GM12878 (cell line): ENCODE results near the gene WFS1. TPM values are rescaled to one million over a fixed set of nuclear protein-coding genes. Genes with fewer than 3 reads are reported as not detected.

ENCODE experiments used
- ATAC-seq: fragments of 200-7000 bp; cut with Tn5 transposase; 3 replicates; pipeline ENCODE4 v1.9.1; 2020; ENCODE audit warnings: mild to moderate bottlenecking, moderate library complexity
- BruUV-seq: library from RNA; stranded (reverse); fragments of 400-500 nt; replicated peaks from 2 replicates; lab custom pipeline; 2021; lab: Mats Ljungman, UMichigan
- CTCF ChIA-PET: fragments of 300-600 bp; sonication (Branson Sonifier 250); formaldehyde crosslinking; extraction: SDS; loops from one replicate; lab custom pipeline; 2021; ENCODE audit warnings: inconsistent platforms; lab: Yijun Ruan, JAX
- POLR2A ChIA-PET: fragments of 350-600 bp; formaldehyde crosslinking; extraction: SDS; loops from one replicate; lab custom pipeline; 2021; ENCODE audit warnings: inconsistent platforms; lab: Charles Lee
- RAD21 ChIA-PET: fragments of 300-600 bp; sonication (Branson Sonifier 250); formaldehyde crosslinking; loops from one replicate; lab custom pipeline; 2023; ENCODE audit warnings: antibody characterized with exemption; ENCODE audit not compliant: unreplicated experiment; lab: Charles Lee
- SMC1A ChIA-PET: fragments of 300-600 bp; sonication (Branson Sonifier 250); formaldehyde crosslinking; loops from one replicate; lab custom pipeline; 2023; ENCODE audit not compliant: unreplicated experiment, uncharacterized antibody; lab: Charles Lee
- DNase-seq: peaks from one replicate; pipeline ENCODE4 v3.0.0-alpha.2; 2011; ENCODE audit warnings: low read depth, low spot score
- FAIRE-seq: peaks from 3 replicates; lab custom pipeline; 2011; peaks lifted over from hg19 to GRCh38; lab: Jason Lieb, UNC
- H2AFZ ChIP-seq: 2 replicates; pipeline ENCODE4 v1.6.0; 2011; ENCODE audit warnings: low read depth, low read length, control low read depth; ENCODE audit not compliant: control insufficient read depth
- H3K27ac ChIP-seq: 2 replicates; pipeline ENCODE4 v1.5.1; 2011; ENCODE audit warnings: control low read depth; ENCODE audit not compliant: control insufficient read depth, insufficient read depth
- H3K27me3 ChIP-seq, 2 experiments: replicated peaks in 1 of 2; 2 replicates each; pipeline versions ENCODE4 v1.6.0 to v1.6.1; 2011; ENCODE audit warnings: low read length in 1 of 2; ENCODE audit not compliant: control insufficient read depth in 2 of 2, insufficient read depth in 2 of 2
- H3K36me3 ChIP-seq, 2 experiments: 2 replicates each; pipeline ENCODE4 v1.5.1; 2011; ENCODE audit warnings: low read length in 1 of 2; ENCODE audit not compliant: control insufficient read depth in 2 of 2, insufficient read depth in 2 of 2
- H3K4me1 ChIP-seq: 2 replicates; pipeline ENCODE4 v1.6.1; 2011; ENCODE audit warnings: mild to moderate bottlenecking, low read length, moderate library complexity, mixed read lengths; ENCODE audit not compliant: control insufficient read depth, insufficient read depth
- H3K4me2 ChIP-seq: 2 replicates; pipeline ENCODE4 v1.6.0; 2011; ENCODE audit warnings: control low read depth; ENCODE audit not compliant: control insufficient read depth, insufficient read depth
- H3K4me3 ChIP-seq: fragments of 200-600 bp; sonication (generic); 2 replicates; pipeline ENCODE4 v1.5.1; 2016
- H3K79me2 ChIP-seq: 2 replicates; pipeline ENCODE4 v1.6.0; 2011; ENCODE audit warnings: low read length; ENCODE audit not compliant: control insufficient read depth, insufficient read depth
- H3K9ac ChIP-seq: 2 replicates; pipeline ENCODE4 v1.8.0; 2011; ENCODE audit warnings: low read length, control low read depth, mixed read lengths; ENCODE audit not compliant: control insufficient read depth, insufficient read depth
- H3K9me3 ChIP-seq: replicated peaks from 3 replicates; pipeline ENCODE4 v1.5.1; 2011; ENCODE audit warnings: mild to moderate bottlenecking, low read length; ENCODE audit not compliant: control insufficient read depth, insufficient read depth
- H4K20me1 ChIP-seq: 2 replicates; pipeline ENCODE4 v1.6.0; 2011; ENCODE audit not compliant: control insufficient read depth, insufficient read depth
- CHD1 ChIP-seq: IDR thresholded peaks from 2 replicates; pipeline ENCODE4 v1.6.1; 2012; ENCODE audit warnings: low read depth, low read length, improper control_type of control experiment
- MYB ChIP-seq: fragments of 150-350 bp; IDR thresholded peaks from 2 replicates; pipeline ENCODE4 v1.6.1; 2014; ENCODE audit warnings: mild to moderate bottlenecking, low read depth, low read length, borderline replicate concordance
- RELB ChIP-seq: fragments of 450-650 bp; IDR thresholded peaks from 2 replicates; pipeline ENCODE4 v1.6.1; 2017; ENCODE audit warnings: low read depth, mild to moderate bottlenecking, moderate library complexity
- SREBF2 ChIP-seq: IDR thresholded peaks from 2 replicates; pipeline ENCODE4 v1.6.1; 2012; ENCODE audit warnings: mild to moderate bottlenecking, low read length
- WRNIP1 ChIP-seq: IDR thresholded peaks from 2 replicates; pipeline ENCODE4 v1.6.1; 2011; ENCODE audit warnings: low read depth, low read length, improper control_type of control experiment, borderline replicate concordance
- ZBTB4 ChIP-seq: fragments of 450-650 bp; formaldehyde crosslinking; IDR thresholded peaks from 2 replicates; pipeline ENCODE4 v1.4.0; 2022; ENCODE audit warnings: mild to moderate bottlenecking, moderate library complexity
- WGBS: methylation state at CpG from one replicate; pipeline ENCODE4 v1.1.6; 2016; ENCODE audit warnings: low lambda C conversion rate; ENCODE audit not compliant: insufficient replicate concordance, insufficient coverage; ENCODE audit errors: missing lambda C conversion rate; 5-methylcytosine and 5-hydroxymethylcytosine counted together
- in situ Hi-C: fragments of 300-500 bp; cut with MboI; formaldehyde crosslinking; loops from 9 replicates; pipeline ENCODE4 v1.14.3; 2018; ENCODE audit warnings: mixed read lengths
- intact Hi-C: fragments of 100-400 bp; cut with micrococcal nuclease; formaldehyde crosslinking; loops from one replicate; pipeline ENCODE4 v1.14.2; 2022; ENCODE audit not compliant: unreplicated experiment
- polyA plus RNA-seq, 11 experiments: library from polyadenylated mRNA; depleted of rRNA in 4 of 11; unstranded in 6 of 11; stranded (reverse) in 5 of 11; fragments of >200 nt; fragmentation: Nextera tagmentation in 4 of 11; fragmentation: Illumina TruSeq in 1 of 11; extraction: Ambion mirVana in 4 of 11; extraction: Trizol in 1 of 11; gene quantifications; 1 replicate in 1 of 11; 2 replicates in 10 of 11; pipeline versions ENCODE4 v1.2.1 to v1.2.3, GENCODE V29; 2011 to 2016; ENCODE audit warnings: inconsistent platforms in 2 of 11, missing spikeins in 2 of 11, low read depth in 1 of 11
- total RNA-seq, 4 experiments: library from RNA; depleted of rRNA in 3 of 4; stranded (reverse); fragments of >200 nt in 3 of 4; fragmentation: Illumina TruSeq in 1 of 4; extraction: Trizol in 1 of 4; gene quantifications; 2 replicates each; pipeline versions ENCODE4 v1.2.1 to v1.2.3, GENCODE V29; 2013 to 2021
- TF ChIP-seq, protein P1 (sequence below): IDR thresholded peaks from 2 replicates; pipeline ENCODE4 v1.6.1; 2012; ENCODE audit warnings: mild to moderate bottlenecking, low read depth, low read length

WFS1 gene
- total and polyA plus RNA-seq, 10 of the 15 experiments (the other 5 are each of a cell fraction or from before 2014, with no cell fraction given), result 0.31 to 4.7 (median 2.0) TPM

GRCh38 chr4:6350646-6351045 lies 81.0 kb downstream of the WFS1 start (continued):
- TF ChIP-seq, protein P1, sequence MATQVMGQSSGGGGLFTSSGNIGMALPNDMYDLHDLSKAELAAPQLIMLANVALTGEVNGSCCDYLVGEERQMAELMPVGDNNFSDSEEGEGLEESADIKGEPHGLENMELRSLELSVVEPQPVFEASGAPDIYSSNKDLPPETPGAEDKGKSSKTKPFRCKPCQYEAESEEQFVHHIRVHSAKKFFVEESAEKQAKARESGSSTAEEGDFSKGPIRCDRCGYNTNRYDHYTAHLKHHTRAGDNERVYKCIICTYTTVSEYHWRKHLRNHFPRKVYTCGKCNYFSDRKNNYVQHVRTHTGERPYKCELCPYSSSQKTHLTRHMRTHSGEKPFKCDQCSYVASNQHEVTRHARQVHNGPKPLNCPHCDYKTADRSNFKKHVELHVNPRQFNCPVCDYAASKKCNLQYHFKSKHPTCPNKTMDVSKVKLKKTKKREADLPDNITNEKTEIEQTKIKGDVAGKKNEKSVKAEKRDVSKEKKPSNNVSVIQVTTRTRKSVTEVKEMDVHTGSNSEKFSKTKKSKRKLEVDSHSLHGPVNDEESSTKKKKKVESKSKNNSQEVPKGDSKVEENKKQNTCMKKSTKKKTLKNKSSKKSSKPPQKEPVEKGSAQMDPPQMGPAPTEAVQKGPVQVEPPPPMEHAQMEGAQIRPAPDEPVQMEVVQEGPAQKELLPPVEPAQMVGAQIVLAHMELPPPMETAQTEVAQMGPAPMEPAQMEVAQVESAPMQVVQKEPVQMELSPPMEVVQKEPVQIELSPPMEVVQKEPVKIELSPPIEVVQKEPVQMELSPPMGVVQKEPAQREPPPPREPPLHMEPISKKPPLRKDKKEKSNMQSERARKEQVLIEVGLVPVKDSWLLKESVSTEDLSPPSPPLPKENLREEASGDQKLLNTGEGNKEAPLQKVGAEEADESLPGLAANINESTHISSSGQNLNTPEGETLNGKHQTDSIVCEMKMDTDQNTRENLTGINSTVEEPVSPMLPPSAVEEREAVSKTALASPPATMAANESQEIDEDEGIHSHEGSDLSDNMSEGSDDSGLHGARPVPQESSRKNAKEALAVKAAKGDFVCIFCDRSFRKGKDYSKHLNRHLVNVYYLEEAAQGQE, result no peak

DNA sequence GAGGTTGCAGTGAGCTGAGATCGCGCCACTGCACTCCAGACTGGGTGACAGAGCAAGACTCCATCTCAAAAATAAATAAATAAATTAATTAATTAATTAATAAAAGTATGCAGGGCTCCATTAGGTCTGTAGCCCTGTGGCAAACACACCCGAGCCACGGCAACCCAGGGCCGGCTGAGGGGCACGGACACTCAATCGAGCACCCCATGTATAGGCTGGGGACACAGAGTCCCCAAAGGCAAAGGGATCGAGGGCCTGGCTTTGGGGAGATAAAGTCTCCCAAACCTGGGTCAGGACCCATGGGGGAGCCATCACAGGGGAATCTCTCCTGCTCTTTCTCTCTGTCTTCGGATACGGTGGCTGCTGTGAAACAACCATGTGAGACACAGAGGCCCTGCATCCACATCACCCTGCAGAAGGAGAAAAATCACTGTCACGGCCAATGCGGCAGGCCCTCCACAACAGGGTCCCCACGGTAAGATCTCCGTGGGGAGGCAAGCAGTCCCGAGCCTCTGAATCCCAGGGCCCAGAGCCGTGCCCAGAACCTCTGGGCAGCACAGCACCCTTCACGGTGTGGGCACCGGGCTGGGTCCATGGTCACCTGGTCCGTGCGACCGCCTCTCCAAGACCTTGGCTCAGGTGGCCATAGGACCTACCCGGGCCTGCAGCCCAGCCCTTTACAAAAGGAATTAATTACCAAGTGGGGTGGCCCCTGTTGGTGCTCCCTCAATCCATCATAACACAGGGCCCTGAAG lies 81.8 kb downstream of the WFS1 start:
- in situ Hi-C loops, result no loop called here
- Histone ChIP-seq H3K27me3 (peaks cover 0 to 3% of the 10 kb centered on the region in 2 experiments; a peak in 2 of 4 replicates), H3K27ac (no peak overlapping the region), H4K20me1 (0 out of 2 replicates have a peak, but pooled peaks cover 3% of the 10 kb centered on the region), H3K36me3 (no peaks in the 10 kb centered on the region), H3K9me3 (no peaks in the 10 kb centered on the region), H3K4me1 (no peaks in the 10 kb centered on the region), H3K9ac (no peak overlapping the region), H2AFZ (no peak overlapping the region), H3K4me3 (no peak overlapping the region), H3K4me2 (no peak overlapping the region), H3K79me2 (no peaks in the 10 kb centered on the region)
- ATAC-seq (no peak), DNase-seq (no peak), FAIRE-seq (no peak)
- TF ChIP-seq CHD1 (no peak), SREBF2 (no peak), RELB (no peak), WRNIP1 (no peak), MYB (no peak), ZBTB4 (CRISPR knock-in tag) (no peak)
- SMC1A ChIA-PET, result no interaction called here
- POLR2A ChIA-PET, result no interaction called here
- CTCF ChIA-PET, result no interaction called here
- WGBS, result 55% methylated on average over 22 of the region's 22 CpGs
- intact Hi-C loops, result no loop called here
- BruUV-seq, result no TSS peak
- RAD21 ChIA-PET, result no interaction called here
